ENCODE data around the gene RHNO1. TPM values are rescaled to one million over a fixed set of nuclear protein-coding genes. Genes with fewer than 3 reads are reported as not detected.

Gene RHNO1, protein sequence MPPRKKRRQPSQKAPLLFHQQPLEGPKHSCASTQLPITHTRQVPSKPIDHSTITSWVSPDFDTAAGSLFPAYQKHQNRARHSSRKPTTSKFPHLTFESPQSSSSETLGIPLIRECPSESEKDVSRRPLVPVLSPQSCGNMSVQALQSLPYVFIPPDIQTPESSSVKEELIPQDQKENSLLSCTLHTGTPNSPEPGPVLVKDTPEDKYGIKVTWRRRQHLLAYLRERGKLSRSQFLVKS
- 10 to 100 TPM; 15.1 to 20.0 (median 18.6) TPM for total RNA-seq

DNA sequence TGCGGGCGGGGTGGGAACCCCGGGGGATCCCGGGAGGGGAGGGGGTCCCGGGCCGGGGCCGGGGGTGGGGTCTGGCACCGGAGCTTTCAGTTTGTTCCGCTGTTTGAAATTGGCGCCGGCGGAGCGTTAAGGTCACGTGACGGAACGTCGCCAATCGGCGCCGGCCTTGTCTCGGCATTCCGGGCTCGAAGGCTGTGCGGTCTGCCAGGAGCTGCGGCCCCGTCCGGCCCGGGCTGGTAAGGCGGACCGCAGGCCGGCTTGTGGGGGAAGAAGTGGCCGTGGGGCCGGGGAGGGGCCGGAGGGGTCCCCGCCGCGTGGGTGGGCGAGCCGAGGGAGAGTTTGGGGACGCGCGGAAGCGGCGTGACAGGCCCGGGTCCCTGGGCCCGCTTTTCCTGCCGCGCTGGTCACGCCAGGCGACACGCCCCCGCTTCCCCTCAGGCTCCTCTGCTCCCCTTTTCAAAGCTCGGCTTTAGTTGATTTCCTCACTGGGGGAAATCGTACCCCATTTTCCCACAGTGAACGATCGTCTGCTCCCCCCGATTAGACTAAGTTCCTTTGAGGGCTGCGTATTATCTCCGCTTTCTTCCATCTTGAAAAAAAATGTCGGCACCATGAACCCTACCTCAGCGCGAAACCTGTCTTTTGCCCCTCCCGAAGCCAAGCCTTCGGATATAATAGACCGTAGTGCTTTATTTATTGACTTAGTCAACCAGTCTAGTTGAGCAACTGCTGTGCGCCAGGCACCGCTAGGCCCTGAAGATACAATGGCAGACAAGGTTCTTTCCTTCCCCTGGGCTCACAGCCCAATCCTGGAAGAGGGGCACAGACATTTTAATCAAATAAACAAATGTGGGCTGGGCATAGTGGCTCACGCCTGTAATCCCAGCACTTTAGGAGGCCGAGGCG is at the start of gene RHNO1, which contains the start of gene FOXM1:
Gene RHNO1, plus strand, starts transcription at position 177 of the 906 bp plus-strand sequence. CDS start 8,144 bp downstream, outside the sequence.
Gene FOXM1, minus strand, starts transcription at position 128 of the 906 bp plus-strand sequence. CDS start 2,696 bp downstream, outside the sequence.
- Histone ChIP-seq H3K9me3 (no peaks in the 10 kb centered on the region), H3K27ac (peak within 1 kb of the TSS; percentile 96 to 99 (median 98)), H3K4me3 (peak within 1 kb of the TSS; percentile 75 to 97 (median 88)), H3K27me3 (no peaks in the 10 kb centered on the region), H3K4me1 (peaks cover 22 to 40% (median 25%) of the 10 kb centered on the region in 3 donors), H3K36me3 (peaks cover 0 to 14% (median 0%) of the 10 kb centered on the region in 3 donors)
- TF ChIP-seq, protein P1, sequence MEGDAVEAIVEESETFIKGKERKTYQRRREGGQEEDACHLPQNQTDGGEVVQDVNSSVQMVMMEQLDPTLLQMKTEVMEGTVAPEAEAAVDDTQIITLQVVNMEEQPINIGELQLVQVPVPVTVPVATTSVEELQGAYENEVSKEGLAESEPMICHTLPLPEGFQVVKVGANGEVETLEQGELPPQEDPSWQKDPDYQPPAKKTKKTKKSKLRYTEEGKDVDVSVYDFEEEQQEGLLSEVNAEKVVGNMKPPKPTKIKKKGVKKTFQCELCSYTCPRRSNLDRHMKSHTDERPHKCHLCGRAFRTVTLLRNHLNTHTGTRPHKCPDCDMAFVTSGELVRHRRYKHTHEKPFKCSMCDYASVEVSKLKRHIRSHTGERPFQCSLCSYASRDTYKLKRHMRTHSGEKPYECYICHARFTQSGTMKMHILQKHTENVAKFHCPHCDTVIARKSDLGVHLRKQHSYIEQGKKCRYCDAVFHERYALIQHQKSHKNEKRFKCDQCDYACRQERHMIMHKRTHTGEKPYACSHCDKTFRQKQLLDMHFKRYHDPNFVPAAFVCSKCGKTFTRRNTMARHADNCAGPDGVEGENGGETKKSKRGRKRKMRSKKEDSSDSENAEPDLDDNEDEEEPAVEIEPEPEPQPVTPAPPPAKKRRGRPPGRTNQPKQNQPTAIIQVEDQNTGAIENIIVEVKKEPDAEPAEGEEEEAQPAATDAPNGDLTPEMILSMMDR (IDR thresholded peaks at IDR 0.05) = peak in 2 of 6 experiments; percentile 11 to 13
- TF ChIP-seq POLR2A (IDR thresholded peaks at IDR 0.05) = peak in 2 of 4 donors; percentile 58 to 83
- no peak for DNase-seq
- 0 to 3% methylated on average over 16 to 25 of the region's 70 CpGs for WGBS, 2 donors
- intact Hi-C loops (cut with DNase I) = no loop called here

DNA sequence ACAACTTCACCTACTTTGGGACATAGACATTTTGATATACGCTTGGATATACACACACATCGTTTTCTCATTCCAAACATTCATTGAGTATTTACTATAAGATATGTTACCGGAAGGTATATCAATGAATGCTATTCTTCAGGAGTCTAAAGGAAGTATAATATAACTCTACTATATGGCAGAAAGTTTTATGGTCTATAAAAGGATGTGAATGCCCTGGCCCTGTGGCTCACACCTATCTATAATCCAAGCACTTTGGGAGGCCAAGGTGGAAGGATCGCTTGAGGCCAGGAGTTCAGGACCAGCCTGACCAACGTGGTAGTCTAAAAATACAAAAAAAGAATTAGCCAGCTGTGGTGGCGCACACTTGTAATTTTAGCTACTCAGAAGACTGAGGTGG is 47.7 kb upstream of the RHNO1 start:
- Histone ChIP-seq H3K4me1 (peaks cover 0 to 14% (median 0%) of the 10 kb centered on the region in 3 donors), H3K9me3 (no peaks in the 10 kb centered on the region), H3K36me3 (peaks cover 1 to 80% (median 14%) of the 10 kb centered on the region in 3 donors), H3K27ac (no peak overlapping the region), H3K27me3 (no peaks in the 10 kb centered on the region), H3K4me3 (no peak overlapping the region)
- TF ChIP-seq, protein P1 (IDR thresholded peaks at IDR 0.05) = no peak
- TF ChIP-seq POLR2A (IDR thresholded peaks at IDR 0.05) = no peak
- intact Hi-C loops (cut with DNase I) = no loop called here
- 92 to 94% methylated on average over 6 of the region's 6 CpGs for WGBS, 2 donors
- no peak for DNase-seq

DNA sequence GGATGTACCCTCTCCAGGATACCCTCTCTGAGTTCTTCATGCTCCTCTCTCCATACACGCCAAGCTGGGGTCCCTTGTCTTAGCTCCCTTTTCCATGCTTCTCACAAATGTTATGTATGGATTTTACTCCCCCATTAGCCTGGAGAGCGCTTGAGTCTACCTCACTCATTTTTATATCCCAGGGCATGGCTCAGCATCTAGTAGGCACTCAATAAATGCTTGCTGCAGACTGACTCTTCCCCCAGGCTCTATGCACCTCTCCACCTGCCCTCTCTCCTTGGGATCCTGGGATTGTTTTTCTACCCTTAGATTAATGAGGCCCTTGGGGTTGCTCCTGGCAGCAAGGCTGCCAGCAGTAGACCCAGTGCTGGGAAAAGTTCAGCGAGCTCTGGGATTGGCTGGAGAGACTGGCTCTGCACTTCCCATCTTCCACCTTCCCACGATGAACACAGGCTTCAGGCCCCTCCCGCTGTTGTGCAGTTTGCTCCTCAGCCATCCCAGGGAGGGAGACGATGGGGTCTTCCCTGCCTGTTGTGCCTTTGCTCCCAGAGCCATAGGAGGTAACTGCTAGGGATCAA is 44.4 kb upstream of the RHNO1 start:
- Histone ChIP-seq H3K4me3 (no peak overlapping the region), H3K36me3 (peaks cover 0 to 55% (median 0%) of the 10 kb centered on the region in 3 donors), H3K4me1 (peaks cover 0 to 27% (median 4%) of the 10 kb centered on the region in 3 donors), H3K27me3 (no peaks in the 10 kb centered on the region), H3K27ac (peak overlapping the region in 1 of 4 donors; percentile 6), H3K9me3 (no peaks in the 10 kb centered on the region)
- no peak for DNase-seq
- no peak for TF ChIP-seq POLR2A (IDR thresholded peaks at IDR 0.05)
- TF ChIP-seq, protein P1 (IDR thresholded peaks at IDR 0.05) = no peak
- intact Hi-C loops (cut with DNase I) = no loop called here
- 86 to 95% methylated on average over 2 to 3 of the region's 6 CpGs for WGBS, 2 donors

DNA sequence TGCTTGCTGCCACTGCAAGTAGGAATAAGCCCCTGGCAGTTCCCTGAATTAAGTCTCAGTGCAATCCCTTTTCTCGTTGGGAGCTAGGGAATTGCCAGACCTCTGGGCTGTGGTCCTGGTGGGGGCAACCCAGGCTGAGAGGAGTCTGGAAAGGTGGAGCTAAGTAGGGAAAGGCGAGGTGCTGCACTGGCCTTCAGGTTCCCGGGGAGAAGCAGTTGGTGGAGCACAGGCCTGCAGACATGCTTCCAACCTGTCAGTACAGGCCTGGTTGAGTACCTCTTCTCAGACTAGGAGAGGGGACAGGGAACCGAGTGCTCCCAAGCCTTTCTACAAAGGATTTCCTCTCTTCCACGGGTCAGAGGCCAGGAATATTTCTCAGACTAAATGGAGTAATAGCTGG is 43.7 kb upstream of the RHNO1 start:
- peaks cover 0 to 55% (median 0%) of the 10 kb centered on the region in 3 donors for H3K36me3 ChIP-seq
- TF ChIP-seq, protein P1 (IDR thresholded peaks at IDR 0.05) = no peak
- TF ChIP-seq POLR2A (IDR thresholded peaks at IDR 0.05) = no peak
- peak overlapping the region in 1 of 4 donors; percentile 39 for H3K4me3 ChIP-seq
- peak overlapping the region in 1 of 4 donors; percentile 6 for H3K27ac ChIP-seq
- intact Hi-C loops (cut with DNase I) = no loop called here
- H3K9me3 ChIP-seq = no peaks in the 10 kb centered on the region
- 16 to 29% methylated on average over 3 to 4 of the region's 5 CpGs for WGBS, 2 donors
- peaks cover 0 to 27% (median 4%) of the 10 kb centered on the region in 3 donors for H3K4me1 ChIP-seq
- no peaks in the 10 kb centered on the region for H3K27me3 ChIP-seq
- DNase-seq = no peak

Measured in esophagus squamous epithelium (tissue), 5 donors.